ENCODE measurements around the gene N4BP2L2.

The N4BP2L2 gene

GRCh38 chr13:32503727-32504126 lies 34.9 kb downstream of the N4BP2L2 start:
- Histone ChIP-seq H3K36me3 (peaks cover 46% of the 10 kb centered on the region), H3K4me3 (ENCODE audit: low read depth in 1 of 2, low read length in 1 of 2) (no peak overlapping the region)
- TF ChIP-seq CTCF (IDR thresholded peaks at IDR 0.05) = no peak

GRCh38 chr13:32501064-32501463 lies 37.5 kb downstream of the N4BP2L2 start:
- Histone ChIP-seq H3K27me3 (no peaks in the 10 kb centered on the region), H3K9me3 (no peaks in the 10 kb centered on the region), H3K4me3 (ENCODE audit: low read depth in 1 of 2, low read length in 1 of 2) (no peak overlapping the region), H3K4me1 (ENCODE audit: control insufficient read depth in 1 of 2, insufficient read depth in 1 of 2, low read depth in 1 of 2, low read length in 1 of 2) (no peaks in the 10 kb centered on the region), H3K27ac (no peak overlapping the region), H3K36me3 (peaks cover 37% of the 10 kb centered on the region)
- TF ChIP-seq CTCF (IDR thresholded peaks at IDR 0.05) = no peak

More at GRCh38 chr13:32503727-32504126, 34.9 kb downstream of the N4BP2L2 start:
- Histone ChIP-seq H3K9me3 (no peaks in the 10 kb centered on the region), H3K27ac (peak overlapping the region; percentile 9), H3K27me3 (no peaks in the 10 kb centered on the region), H3K4me1 (ENCODE audit: control insufficient read depth in 1 of 2, insufficient read depth in 1 of 2, low read depth in 1 of 2, low read length in 1 of 2) (no peaks in the 10 kb centered on the region)

- Histone ChIP-seq H3K4me1 (ENCODE audit: control insufficient read depth in 1 of 2, insufficient read depth in 1 of 2, low read depth in 1 of 2, low read length in 1 of 2) (no peaks in the 10 kb centered on the region), H3K36me3 (peaks cover 30% of the 10 kb centered on the region), H3K9me3 (no peaks in the 10 kb centered on the region), H3K4me3 (ENCODE audit: low read depth in 1 of 2, low read length in 1 of 2) (no peak overlapping the region), H3K27ac (peak overlapping the region; percentile 3), H3K27me3 (no peaks in the 10 kb centered on the region)
- TF ChIP-seq CTCF (IDR thresholded peaks at IDR 0.05) = no peak
These were observed 38.9 kb downstream of the N4BP2L2 start for GRCh38 chr13:32499538-32500210.

- Histone ChIP-seq H3K27ac (no peak overlapping the region), H3K4me3 (ENCODE audit: low read depth in 1 of 2, low read length in 1 of 2) (no peak overlapping the region), H3K4me1 (ENCODE audit: control insufficient read depth in 1 of 2, insufficient read depth in 1 of 2, low read depth in 1 of 2, low read length in 1 of 2) (no peaks in the 10 kb centered on the region), H3K27me3 (no peaks in the 10 kb centered on the region), H3K36me3 (peaks cover 22% of the 10 kb centered on the region), H3K9me3 (no peaks in the 10 kb centered on the region)
- no peak for TF ChIP-seq CTCF (IDR thresholded peaks at IDR 0.05)
These were observed 41.0 kb downstream of the N4BP2L2 start for GRCh38 chr13:32497589-32497988.

GRCh38 chr13:32496599-32497160 lies 41.9 kb downstream of the N4BP2L2 start:
- H3K27me3 ChIP-seq = no peaks in the 10 kb centered on the region
- H3K9me3 ChIP-seq = no peaks in the 10 kb centered on the region
- no peak overlapping the region for H3K4me3 ChIP-seq (ENCODE audit: low read depth in 1 of 2, low read length in 1 of 2)
- peaks cover 16% of the 10 kb centered on the region for H3K36me3 ChIP-seq
- TF ChIP-seq CTCF (IDR thresholded peaks at IDR 0.05) = no peak
- H3K4me1 ChIP-seq (ENCODE audit: control insufficient read depth in 1 of 2, insufficient read depth in 1 of 2, low read depth in 1 of 2, low read length in 1 of 2) = no peaks in the 10 kb centered on the region
- H3K27ac ChIP-seq = no peak overlapping the region

Data from neutrophil (primary cell).